PC-9 (cell line): ENCODE data around the gene PTPRD. TPM values are rescaled to one million over a fixed set of nuclear protein-coding genes. Genes with fewer than 3 reads are reported as not detected.

Experiments
- BruUV-seq: library from RNA; stranded (reverse); fragments of 400-500 nt; replicated peaks from 2 replicates; lab custom pipeline; 2021; lab: Mats Ljungman, UMichigan
- CTCF ChIA-PET: fragments of 300-600 bp; sonication (Branson Sonifier 250); formaldehyde crosslinking; loops from one replicate; lab custom pipeline; 2022; ENCODE audit warnings: antibody characterized with exemption; lab: Charles Lee
- POLR2A ChIA-PET: fragments of 300-600 bp; sonication (Branson Sonifier 250); formaldehyde crosslinking; loops from one replicate; lab custom pipeline; 2022; ENCODE audit warnings: antibody characterized with exemption; ENCODE audit not compliant: unreplicated experiment; lab: Charles Lee
- DNase-seq, 2 experiments: peaks; one replicate each; pipeline versions ENCODE4 v3.0.0 to v3.0.0-alpha.2; 2015 to 2022; ENCODE audit warnings: mixed read lengths in 1 of 2
- H2AFZ ChIP-seq: fragments of 200-600 bp; sonication (generic); 2 replicates; pipeline ENCODE4 v1.8.1; 2017; ENCODE audit warnings: antibody characterized with exemption
- H3F3A ChIP-seq: fragments of 200-600 bp; sonication (generic); 2 replicates; pipeline ENCODE4 v1.8.1; 2017; ENCODE audit warnings: antibody characterized with exemption, mild to moderate bottlenecking, low read depth; ENCODE audit not compliant: insufficient read depth
- H3K27ac ChIP-seq: fragments of 200-600 bp; sonication (generic); 2 replicates; pipeline ENCODE4 v1.6.1; 2016; ENCODE audit warnings: mixed run types
- H3K27me3 ChIP-seq: fragments of 200-600 bp; sonication (generic); 2 replicates; pipeline ENCODE4 v1.6.1; 2016; ENCODE audit warnings: low read depth, mixed run types; ENCODE audit not compliant: insufficient read depth
- H3K36me3 ChIP-seq: fragments of 200-600 bp; sonication (generic); 2 replicates; pipeline ENCODE4 v1.6.1; 2016; ENCODE audit warnings: low read depth, mixed run types
- H3K4me1 ChIP-seq: fragments of 200-600 bp; sonication (generic); replicated peaks from 2 replicates; pipeline ENCODE4 v1.6.1; 2016; ENCODE audit warnings: mixed run types; ENCODE audit not compliant: insufficient read depth
- H3K4me2 ChIP-seq: fragments of 200-600 bp; sonication (generic); 2 replicates; pipeline ENCODE4 v1.6.1; 2017; ENCODE audit warnings: mixed run types
- H3K4me3 ChIP-seq: fragments of 200-600 bp; sonication (generic); 2 replicates; pipeline ENCODE4 v1.6.1; 2016; ENCODE audit warnings: mixed run types
- H3K79me2 ChIP-seq: fragments of 200-600 bp; sonication (generic); 2 replicates; pipeline ENCODE4 v1.6.1; 2017; ENCODE audit warnings: low read depth, mixed run types
- H3K9me2 ChIP-seq: fragments of 200-600 bp; sonication (generic); 2 replicates; pipeline ENCODE4 v1.8.1; 2017; ENCODE audit warnings: mild to moderate bottlenecking; ENCODE audit not compliant: insufficient read depth
- H3K9me3 ChIP-seq: fragments of 200-600 bp; sonication (generic); 2 replicates; pipeline ENCODE4 v1.8.1; 2016; ENCODE audit warnings: low read depth; ENCODE audit not compliant: insufficient read depth
- H4K20me1 ChIP-seq: fragments of 200-600 bp; sonication (generic); 2 replicates; pipeline ENCODE4 v1.8.1; 2017; ENCODE audit not compliant: insufficient read depth
- EZH2 ChIP-seq: fragments of 200-600 bp; sonication (generic); IDR thresholded peaks from 2 replicates; pipeline ENCODE4 v1.8.0; 2017; ENCODE audit warnings: antibody characterized with exemption, low read depth
- intact Hi-C: fragments of 100-400 bp; cut with micrococcal nuclease; formaldehyde crosslinking; loops from one replicate; pipeline ENCODE4 v1.10.0; 2022; ENCODE audit not compliant: unreplicated experiment
- total RNA-seq: library from RNA; stranded (reverse); gene quantifications from 2 replicates; pipeline ENCODE4 v1.2.3, GENCODE V29; 2021
- TF ChIP-seq, protein P1 (sequence below): fragments of 200-600 bp; sonication (generic); conservative IDR thresholded peaks from 2 replicates; pipeline ENCODE4 v1.6.1; 2017; ENCODE audit warnings: mixed run types, antibody characterized with exemption, mild to moderate bottlenecking, moderate library complexity

Gene PTPRD
- total RNA-seq, 1 experiment from 2014 or later: not detected

DNA sequence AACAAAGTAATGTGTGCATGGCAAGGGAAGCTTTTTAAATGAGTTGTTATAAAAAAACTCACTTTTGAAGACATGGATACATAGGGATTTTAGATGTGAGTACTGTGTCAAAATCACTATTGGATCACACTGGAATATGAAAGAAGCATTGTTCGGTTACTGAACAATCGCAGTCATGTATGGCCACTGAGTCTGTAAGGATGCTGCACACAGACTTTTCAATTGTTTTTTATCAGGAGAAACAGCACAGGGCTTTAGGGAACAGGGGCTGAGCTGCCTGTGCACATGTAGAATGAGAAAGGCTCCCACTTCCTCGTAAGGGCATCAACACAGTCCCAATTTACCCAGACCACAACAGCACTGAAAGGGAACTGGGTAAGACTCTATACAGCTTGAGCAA lies 1479.3 kb downstream of the PTPRD start:
- CTCF ChIA-PET: no interaction called here
- BruUV-seq: no TSS peak
- intact Hi-C loops: no loop called here

GRCh38 chr9:9124616-9125015 lies 1488.2 kb downstream of the PTPRD start:
- no peaks in the 10 kb centered on the region for H3K9me3 ChIP-seq
- H3F3A ChIP-seq: no peaks in the 10 kb centered on the region
- BruUV-seq: no TSS peak
- POLR2A ChIA-PET: no interaction called here
- no peak overlapping the region for H2AFZ ChIP-seq
- intact Hi-C loops: no loop called here
- no peaks in the 10 kb centered on the region for H3K4me1 ChIP-seq
- H3K79me2 ChIP-seq: no peaks in the 10 kb centered on the region
- no peak for TF ChIP-seq EZH2
- TF ChIP-seq, protein P1, sequence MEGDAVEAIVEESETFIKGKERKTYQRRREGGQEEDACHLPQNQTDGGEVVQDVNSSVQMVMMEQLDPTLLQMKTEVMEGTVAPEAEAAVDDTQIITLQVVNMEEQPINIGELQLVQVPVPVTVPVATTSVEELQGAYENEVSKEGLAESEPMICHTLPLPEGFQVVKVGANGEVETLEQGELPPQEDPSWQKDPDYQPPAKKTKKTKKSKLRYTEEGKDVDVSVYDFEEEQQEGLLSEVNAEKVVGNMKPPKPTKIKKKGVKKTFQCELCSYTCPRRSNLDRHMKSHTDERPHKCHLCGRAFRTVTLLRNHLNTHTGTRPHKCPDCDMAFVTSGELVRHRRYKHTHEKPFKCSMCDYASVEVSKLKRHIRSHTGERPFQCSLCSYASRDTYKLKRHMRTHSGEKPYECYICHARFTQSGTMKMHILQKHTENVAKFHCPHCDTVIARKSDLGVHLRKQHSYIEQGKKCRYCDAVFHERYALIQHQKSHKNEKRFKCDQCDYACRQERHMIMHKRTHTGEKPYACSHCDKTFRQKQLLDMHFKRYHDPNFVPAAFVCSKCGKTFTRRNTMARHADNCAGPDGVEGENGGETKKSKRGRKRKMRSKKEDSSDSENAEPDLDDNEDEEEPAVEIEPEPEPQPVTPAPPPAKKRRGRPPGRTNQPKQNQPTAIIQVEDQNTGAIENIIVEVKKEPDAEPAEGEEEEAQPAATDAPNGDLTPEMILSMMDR: no peak
- CTCF ChIA-PET: no interaction called here
- no peak overlapping the region for H3K27ac ChIP-seq
- no peak for DNase-seq
- H3K9me2 ChIP-seq: no peaks in the 10 kb centered on the region
- no peaks in the 10 kb centered on the region for H3K36me3 ChIP-seq
- H3K4me3 ChIP-seq: no peak overlapping the region
- H3K4me2 ChIP-seq: no peak overlapping the region
- no peaks in the 10 kb centered on the region for H3K27me3 ChIP-seq
- H4K20me1 ChIP-seq: no peaks in the 10 kb centered on the region

More for the DNA sequence above, 1479.3 kb downstream of the PTPRD start:
- no peak overlapping the region for H3K4me3 ChIP-seq
- no peaks in the 10 kb centered on the region for H3K4me1 ChIP-seq
- H4K20me1 ChIP-seq: no peaks in the 10 kb centered on the region
- H3K4me2 ChIP-seq: no peak overlapping the region
- H3K27me3 ChIP-seq: no peaks in the 10 kb centered on the region
- no peaks in the 10 kb centered on the region for H3K36me3 ChIP-seq
- no peak overlapping the region for H3K27ac ChIP-seq
- H3K79me2 ChIP-seq: no peaks in the 10 kb centered on the region
- H3F3A ChIP-seq: no peaks in the 10 kb centered on the region
- no peaks in the 10 kb centered on the region for H3K9me3 ChIP-seq
- TF ChIP-seq, protein P1: no peak
- TF ChIP-seq EZH2: no peak
- no peak overlapping the region for H2AFZ ChIP-seq
- H3K9me2 ChIP-seq: no peaks in the 10 kb centered on the region
- POLR2A ChIA-PET: no interaction called here
- no peak for DNase-seq

- no peaks in the 10 kb centered on the region for H4K20me1 ChIP-seq
- no peak overlapping the region for H3K4me2 ChIP-seq
- intact Hi-C loops: no loop called here
- ChIA-PET POLR2A (no interaction called here), CTCF (no interaction called here)
- no peaks in the 10 kb centered on the region for H3K79me2 ChIP-seq
- no peak overlapping the region for H3K4me3 ChIP-seq
- H3K4me1 ChIP-seq: no peaks in the 10 kb centered on the region
- no peaks in the 10 kb centered on the region for H3K9me3 ChIP-seq
- no peaks in the 10 kb centered on the region for H3K27me3 ChIP-seq
- H2AFZ ChIP-seq: no peak overlapping the region
- H3K27ac ChIP-seq: no peak overlapping the region
- BruUV-seq: no TSS peak
- H3K9me2 ChIP-seq: no peaks in the 10 kb centered on the region
- no peaks in the 10 kb centered on the region for H3F3A ChIP-seq
- no peaks in the 10 kb centered on the region for H3K36me3 ChIP-seq
- DNase-seq: no peak
- no peak for TF ChIP-seq EZH2
- TF ChIP-seq, protein P1: no peak
Observed at GRCh38 chr9:9122230-9122875, 1490.4 kb downstream of the PTPRD start.
